Cardiac muscle cell (in vitro differentiated cells and primary cell): ENCODE measurements around the gene HOXA11. TPM values are rescaled to one million over a fixed set of nuclear protein-coding genes. Genes with fewer than 3 reads are reported as not detected.

Source experiments
- DNase-seq, 2 donors: peaks; one replicate each; pipeline versions ENCODE4 v3.0.0 to v3.0.0-alpha.2; 2010 to 2017; ENCODE audit warnings: low read depth in 1 of 2, low spot score in 1 of 2
- H3K27ac ChIP-seq: fragments of 200-600 bp; sonication (generic); 2 replicates; pipeline ENCODE4 v1.5.1; 2016
- H3K27me3 ChIP-seq: fragments of 200-600 bp; sonication (generic); 2 replicates; pipeline ENCODE4 v1.6.0; 2016; ENCODE audit warnings: control low read depth
- H3K36me3 ChIP-seq: fragments of 200-600 bp; sonication (generic); 2 replicates; pipeline ENCODE4 v1.5.1; 2016; ENCODE audit warnings: control low read depth
- H3K4me1 ChIP-seq: fragments of 200-600 bp; sonication (generic); 2 replicates; pipeline ENCODE4 v1.8.1; 2017; ENCODE audit warnings: low read depth, mild to moderate bottlenecking, mixed run types
- H3K4me3 ChIP-seq: fragments of 200-600 bp; sonication (generic); 2 replicates; pipeline ENCODE4 v1.5.1; 2016; ENCODE audit warnings: mild to moderate bottlenecking
- H3K9me3 ChIP-seq: fragments of 200-600 bp; sonication (generic); 2 replicates; pipeline ENCODE4 v1.5.1; 2017; ENCODE audit warnings: low read depth, mild to moderate bottlenecking, control low read depth
- polyA plus RNA-seq: library from polyadenylated mRNA; unstranded; fragments of >200 nt; fragmentation: Nextera tagmentation; extraction: Ambion mirVana; gene quantifications from 2 replicates; pipeline ENCODE4 v1.2.1, GENCODE V29; 2016
- total RNA-seq: library from RNA; depleted of rRNA; stranded (reverse); fragments of >200 nt; gene quantifications from 2 replicates; pipeline ENCODE4 v1.2.3, GENCODE V29; 2016
- TF ChIP-seq, protein P1 (sequence below): IDR thresholded peaks from 2 replicates; pipeline ENCODE4 v1.5.1; 2012; ENCODE audit warnings: low read depth, mild to moderate bottlenecking, low read length

The HOXA11 gene
- total and polyA plus RNA-seq, 2 experiments from 2014 or later = not detected

GRCh38 chr7:27166531-27167505 is 18.2 kb downstream of the HOXA11 start:
- TF ChIP-seq, protein P1, sequence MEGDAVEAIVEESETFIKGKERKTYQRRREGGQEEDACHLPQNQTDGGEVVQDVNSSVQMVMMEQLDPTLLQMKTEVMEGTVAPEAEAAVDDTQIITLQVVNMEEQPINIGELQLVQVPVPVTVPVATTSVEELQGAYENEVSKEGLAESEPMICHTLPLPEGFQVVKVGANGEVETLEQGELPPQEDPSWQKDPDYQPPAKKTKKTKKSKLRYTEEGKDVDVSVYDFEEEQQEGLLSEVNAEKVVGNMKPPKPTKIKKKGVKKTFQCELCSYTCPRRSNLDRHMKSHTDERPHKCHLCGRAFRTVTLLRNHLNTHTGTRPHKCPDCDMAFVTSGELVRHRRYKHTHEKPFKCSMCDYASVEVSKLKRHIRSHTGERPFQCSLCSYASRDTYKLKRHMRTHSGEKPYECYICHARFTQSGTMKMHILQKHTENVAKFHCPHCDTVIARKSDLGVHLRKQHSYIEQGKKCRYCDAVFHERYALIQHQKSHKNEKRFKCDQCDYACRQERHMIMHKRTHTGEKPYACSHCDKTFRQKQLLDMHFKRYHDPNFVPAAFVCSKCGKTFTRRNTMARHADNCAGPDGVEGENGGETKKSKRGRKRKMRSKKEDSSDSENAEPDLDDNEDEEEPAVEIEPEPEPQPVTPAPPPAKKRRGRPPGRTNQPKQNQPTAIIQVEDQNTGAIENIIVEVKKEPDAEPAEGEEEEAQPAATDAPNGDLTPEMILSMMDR = no peak
- Histone ChIP-seq H3K27me3 (peaks cover 100% of the 10 kb centered on the region), H3K4me1 (peaks cover 3% of the 10 kb centered on the region), H3K36me3 (no peaks in the 10 kb centered on the region), H3K27ac (no peak overlapping the region), H3K4me3 (no peak overlapping the region), H3K9me3 (no peaks in the 10 kb centered on the region)
- DNase-seq = no peak

DNA sequence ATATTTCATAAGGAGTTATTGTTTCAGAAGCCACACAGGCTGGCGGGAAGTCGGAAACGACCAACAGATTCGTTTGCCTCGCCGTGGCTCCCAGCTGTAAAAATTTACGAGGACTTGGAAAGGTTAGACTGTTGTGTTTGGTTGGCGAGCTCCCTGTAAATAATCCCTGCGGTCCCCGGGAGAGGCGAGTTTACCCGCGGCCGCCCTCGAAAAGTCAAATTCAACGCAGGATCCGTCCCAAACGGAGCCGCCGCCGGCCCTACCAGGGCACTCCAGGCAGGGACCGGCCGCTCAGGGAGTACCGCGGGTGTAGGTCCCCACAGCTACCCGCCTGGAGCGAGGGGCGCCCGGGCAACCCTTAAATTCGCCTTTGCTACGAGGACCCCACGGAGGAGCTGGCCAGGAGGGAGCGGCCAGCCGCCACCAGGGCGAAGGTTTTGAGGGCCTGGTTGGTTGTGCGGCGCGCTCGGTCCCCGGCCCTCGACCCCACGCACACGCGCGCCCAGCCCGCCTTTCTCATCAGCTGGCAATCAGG is 19.0 kb downstream of the HOXA11 start:
- H3K9me3 ChIP-seq = no peaks in the 10 kb centered on the region
- DNase-seq = no peak
- no peaks in the 10 kb centered on the region for H3K36me3 ChIP-seq
- H3K4me3 ChIP-seq = no peak overlapping the region
- H3K4me1 ChIP-seq = peaks cover 3% of the 10 kb centered on the region
- TF ChIP-seq, protein P1 = no peak
- H3K27me3 ChIP-seq = peaks cover 100% of the 10 kb centered on the region
- no peak overlapping the region for H3K27ac ChIP-seq

- Histone ChIP-seq H3K27me3 (peaks cover 100% of the 10 kb centered on the region), H3K27ac (no peak within 1 kb of the TSS)
Observed at GRCh38 chr7:27165089-27165995, 19.7 kb downstream of the HOXA11 start, which contains the start of gene HOXA9. HOXA9 (minus strand) TSS chr7:27165537; CDS start chr7:27165457, 80 bp downstream.

DNA sequence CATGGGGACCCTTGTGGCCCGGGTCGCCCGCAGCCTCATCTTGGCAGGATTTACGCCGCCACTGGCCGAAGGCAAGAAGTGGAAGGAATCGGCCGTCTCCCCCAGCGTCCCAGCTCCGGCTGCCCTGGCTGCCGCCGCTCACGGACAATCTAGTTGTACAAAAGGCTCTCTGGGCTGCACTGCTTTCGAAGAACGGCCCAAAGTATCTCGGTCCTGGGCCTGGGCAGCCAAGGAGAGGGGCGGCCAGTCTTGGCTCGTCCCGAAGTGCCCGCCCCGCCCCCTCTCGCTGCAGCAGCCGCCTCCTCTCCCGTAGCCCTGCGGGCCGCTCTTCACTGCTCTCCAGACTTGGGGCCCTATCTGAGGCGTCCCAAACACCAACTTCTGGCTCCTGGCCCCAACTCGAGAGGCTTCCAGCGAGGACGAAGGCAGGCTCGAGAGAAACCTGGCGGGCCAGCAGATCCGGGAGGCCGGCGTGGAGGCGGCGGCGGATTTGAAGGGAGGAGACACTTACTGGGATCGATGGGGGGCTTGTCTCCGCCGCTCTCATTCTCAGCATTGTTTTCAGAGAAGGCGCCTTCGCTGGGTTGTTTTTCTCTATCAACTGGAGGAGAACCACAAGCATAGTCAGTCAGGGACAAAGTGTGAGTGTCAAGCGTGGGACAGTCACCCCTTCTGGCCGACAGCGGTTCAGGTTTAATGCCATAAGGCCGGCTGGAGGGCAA is 20.5 kb downstream of the HOXA11 start:
- TF ChIP-seq, protein P1 = no peak
- Histone ChIP-seq H3K36me3 (no peaks in the 10 kb centered on the region), H3K9me3 (no peaks in the 10 kb centered on the region), H3K4me1 (peaks cover 2% of the 10 kb centered on the region), H3K27me3 (peaks cover 100% of the 10 kb centered on the region), H3K27ac (no peak overlapping the region), H3K4me3 (no peak overlapping the region)
- DNase-seq = no peak

More at GRCh38 chr7:27165089-27165995, 19.7 kb downstream of the HOXA11 start, which contains the start of gene HOXA9:
- TF ChIP-seq, protein P1 = no peak
- peaks cover 3% of the 10 kb centered on the region for H3K4me1 ChIP-seq
- no peaks in the 10 kb centered on the region for H3K9me3 ChIP-seq
- no peaks in the 10 kb centered on the region for H3K36me3 ChIP-seq
- DNase-seq = no peak
- H3K4me3 ChIP-seq = no peak within 1 kb of the TSS

DNA sequence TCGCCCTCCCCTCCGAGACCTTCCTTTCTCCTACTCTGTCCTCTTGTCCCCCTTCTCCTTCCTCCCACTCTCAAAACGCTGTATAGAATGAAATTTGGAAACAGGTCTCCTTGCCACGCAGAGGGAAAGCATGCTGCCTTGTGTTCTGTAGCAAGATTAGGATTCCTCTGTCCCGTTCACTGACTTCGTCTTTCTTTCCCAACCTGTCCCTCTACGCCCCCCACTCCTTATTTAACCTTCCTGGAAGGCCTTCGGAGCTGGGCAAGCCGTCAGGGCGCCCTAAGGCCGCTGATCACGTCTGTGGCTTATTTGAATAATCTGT is 21.0 kb downstream of the HOXA11 start:
- peaks cover 100% of the 10 kb centered on the region for H3K27me3 ChIP-seq
- TF ChIP-seq, protein P1 = no peak
- H3K36me3 ChIP-seq = no peaks in the 10 kb centered on the region
- H3K9me3 ChIP-seq = no peaks in the 10 kb centered on the region
- H3K4me1 ChIP-seq = no peaks in the 10 kb centered on the region
- H3K4me3 ChIP-seq = no peak overlapping the region
- no peak overlapping the region for H3K27ac ChIP-seq
- DNase-seq = no peak
